ENCODE measurements around the gene PDZD2. TPM values are rescaled to one million over a fixed set of nuclear protein-coding genes. Genes with fewer than 3 reads are reported as not detected.
"Not testable (repeated sequence)": the region's sequence is repeated elsewhere in the genome, so short reads cannot be mapped to it uniquely, and the experiment has no call there.

Gene PDZD2
- total RNA-seq, 1 experiment from 2014 or later = 0.26 TPM

GRCh38 chr5:32115985-32116384 lies 477.1 kb downstream of the PDZD2 start:
- in situ Hi-C loops (cut with HindIII; ENCODE audit: low pct_unique_long_range_greater_than_20kb, low sequenced_read_pairs) = no loop called here
- peak; percentile 92 for DNase-seq (ENCODE audit: low read depth, low spot score)

- in situ Hi-C loops (cut with HindIII; ENCODE audit: low pct_unique_long_range_greater_than_20kb, low sequenced_read_pairs) = no loop called here
- DNase-seq (ENCODE audit: low read depth, low spot score) = no peak
These were observed 477.8 kb downstream of the PDZD2 start for GRCh38 chr5:32116574-32117313.

- DNase-seq (ENCODE audit: low read depth, low spot score); in situ Hi-C loops (cut with HindIII; ENCODE audit: low pct_unique_long_range_greater_than_20kb, low sequenced_read_pairs): not testable (repeated sequence)
These were observed 480.0 kb downstream of the PDZD2 start for GRCh38 chr5:32118922-32119321.

GRCh38 chr5:32123058-32123805 lies 484.3 kb downstream of the PDZD2 start:
- in situ Hi-C loops (cut with HindIII; ENCODE audit: low pct_unique_long_range_greater_than_20kb, low sequenced_read_pairs) = no loop called here
- DNase-seq (ENCODE audit: low read depth, low spot score) = peak; percentile 49

- in situ Hi-C loops (cut with HindIII; ENCODE audit: low pct_unique_long_range_greater_than_20kb, low sequenced_read_pairs) = no loop called here
- peak; percentile 17 for DNase-seq (ENCODE audit: low read depth, low spot score)
These were observed 485.2 kb downstream of the PDZD2 start for GRCh38 chr5:32123889-32124676.

GRCh38 chr5:32126691-32127090 lies 487.8 kb downstream of the PDZD2 start:
- no peak for DNase-seq (ENCODE audit: low read depth, low spot score)
- in situ Hi-C loops (cut with HindIII; ENCODE audit: low pct_unique_long_range_greater_than_20kb, low sequenced_read_pairs) = no loop called here

- in situ Hi-C loops (cut with HindIII; ENCODE audit: low pct_unique_long_range_greater_than_20kb, low sequenced_read_pairs) = no loop called here
These were observed 488.8 kb downstream of the PDZD2 start for GRCh38 chr5:32127711-32128110.

GRCh38 chr5:32129074-32129598 lies 490.2 kb downstream of the PDZD2 start:
- in situ Hi-C loops (cut with HindIII; ENCODE audit: low pct_unique_long_range_greater_than_20kb, low sequenced_read_pairs) = no loop called here
- no peak for DNase-seq (ENCODE audit: low read depth, low spot score)

More at GRCh38 chr5:32127711-32128110, 488.8 kb downstream of the PDZD2 start:
- no peak for DNase-seq (ENCODE audit: low read depth, low spot score)

- DNase-seq (ENCODE audit: low read depth, low spot score) = no peak
- in situ Hi-C loops (cut with HindIII; ENCODE audit: low pct_unique_long_range_greater_than_20kb, low sequenced_read_pairs) = no loop called here
These were observed 491.9 kb downstream of the PDZD2 start for GRCh38 chr5:32130865-32131264.

- no peak for DNase-seq (ENCODE audit: low read depth, low spot score)
- in situ Hi-C loops (cut with HindIII; ENCODE audit: low pct_unique_long_range_greater_than_20kb, low sequenced_read_pairs) = no loop called here
These were observed 492.7 kb downstream of the PDZD2 start for GRCh38 chr5:32131604-32132003.

GRCh38 chr5:32132757-32133156 lies 493.8 kb downstream of the PDZD2 start:
- no peak for DNase-seq (ENCODE audit: low read depth, low spot score)
- in situ Hi-C loops (cut with HindIII; ENCODE audit: low pct_unique_long_range_greater_than_20kb, low sequenced_read_pairs) = no loop called here

- DNase-seq (ENCODE audit: low read depth, low spot score) = no peak
- in situ Hi-C loops (cut with HindIII; ENCODE audit: low pct_unique_long_range_greater_than_20kb, low sequenced_read_pairs) = no loop called here
These were observed 496.2 kb downstream of the PDZD2 start for GRCh38 chr5:32135086-32135485.

GRCh38 chr5:32136342-32136741 lies 497.4 kb downstream of the PDZD2 start:
- in situ Hi-C loops (cut with HindIII; ENCODE audit: low pct_unique_long_range_greater_than_20kb, low sequenced_read_pairs) = no loop called here
- DNase-seq (ENCODE audit: low read depth, low spot score) = no peak

- DNase-seq (ENCODE audit: low read depth, low spot score) = no peak
- in situ Hi-C loops (cut with HindIII; ENCODE audit: low pct_unique_long_range_greater_than_20kb, low sequenced_read_pairs) = no loop called here
These were observed 500.0 kb downstream of the PDZD2 start for GRCh38 chr5:32138839-32139493.

GRCh38 chr5:32143617-32144377 lies 504.9 kb downstream of the PDZD2 start:
- DNase-seq (ENCODE audit: low read depth, low spot score) = no peak
- in situ Hi-C loops (cut with HindIII; ENCODE audit: low pct_unique_long_range_greater_than_20kb, low sequenced_read_pairs) = no loop called here

- no peak for DNase-seq (ENCODE audit: low read depth, low spot score)
- in situ Hi-C loops (cut with HindIII; ENCODE audit: low pct_unique_long_range_greater_than_20kb, low sequenced_read_pairs) = no loop called here
These were observed 505.7 kb downstream of the PDZD2 start for GRCh38 chr5:32144378-32145207.
